Uterus (tissue), 4 donors: ENCODE data around the gene SLC36A4. TPM values are rescaled to one million over a fixed set of nuclear protein-coding genes. Genes with fewer than 3 reads are reported as not detected.

Source experiments
- DNase-seq, 2 donors: peaks; one replicate each; pipeline ENCODE4 v3.0.0-alpha.2; 2019 to 2020
- H3K27ac ChIP-seq, 2 donors: fragments of 200-600 bp; sonication (generic); 1 replicate in 1 of 2; 2 replicates in 1 of 2; pipeline ENCODE4 v1.5.1; 2016 to 2018
- H3K27me3 ChIP-seq, 2 donors: fragments of 200-600 bp; sonication (generic); one replicate each; pipeline ENCODE4 v1.5.1; 2018 to 2019; ENCODE audit warnings: control low read depth in 1 of 2
- H3K36me3 ChIP-seq, 2 donors: fragments of 200-600 bp; sonication (generic); one replicate each; pipeline ENCODE4 v1.5.1; 2019; ENCODE audit warnings: control low read depth in 1 of 2
- H3K4me1 ChIP-seq, 2 donors: fragments of 200-600 bp; sonication (generic); one replicate each; pipeline ENCODE4 v1.5.1; 2018 to 2019; ENCODE audit warnings: control low read depth in 1 of 2
- H3K4me3 ChIP-seq, 2 donors: fragments of 200-600 bp; sonication (generic); 1 replicate in 1 of 2; 2 replicates in 1 of 2; pipeline ENCODE4 v1.5.1; 2018 to 2019; ENCODE audit warnings: mild to moderate bottlenecking in 1 of 2
- H3K9me3 ChIP-seq, 2 donors: fragments of 200-600 bp; sonication (generic); one replicate each; pipeline ENCODE4 v1.5.1; 2019; ENCODE audit warnings: control low read depth in 1 of 2
- CTCF ChIP-seq, 4 experiments: fragments of 200-600 bp in 2 of 4; fragments of 450-650 bp in 2 of 4; sonication (generic) in 2 of 4; IDR thresholded peaks; one replicate each; pipeline ENCODE4 v1.5.1; 2016 to 2019; ENCODE audit warnings: antibody characterized with exemption in 4 of 4, mild to moderate bottlenecking in 2 of 4, moderate library complexity in 1 of 4
- POLR2A ChIP-seq, 2 donors: fragments of 450-650 bp; IDR thresholded peaks; one replicate each; pipeline ENCODE4 v1.6.1; 2016; ENCODE audit warnings: antibody characterized with exemption in 2 of 2, mild to moderate bottlenecking in 1 of 2, moderate library complexity in 1 of 2
- intact Hi-C: fragments of 100-400 bp; cut with DNase I; formaldehyde crosslinking; loops from one replicate; pipeline ENCODE4 v1.15.1; 2023; ENCODE audit warnings: low total_unique reads
- total RNA-seq, 4 donors: library from RNA; depleted of rRNA in 3 of 4; stranded (reverse); fragments of >200 nt in 3 of 4; gene quantifications; one replicate each; pipeline versions ENCODE4 v1.1.0 to v1.2.4, GENCODE V29; 2014 to 2023
- donor health status: DM: yes; HTN: yes; CAD: no.

SLC36A4 gene
- total RNA-seq, 4 donors from 2014 or later, result 24.5 to 49.4 (median 29.4) TPM

- intact Hi-C loops, result no loop called here
- TF ChIP-seq CTCF (IDR thresholded peaks at IDR 0.05) (no peak), POLR2A (IDR thresholded peaks at IDR 0.05) (no peak)
Observed at GRCh38 chr11:93194673-93195291, 3.0 kb downstream of the SLC36A4 start.

DNA sequence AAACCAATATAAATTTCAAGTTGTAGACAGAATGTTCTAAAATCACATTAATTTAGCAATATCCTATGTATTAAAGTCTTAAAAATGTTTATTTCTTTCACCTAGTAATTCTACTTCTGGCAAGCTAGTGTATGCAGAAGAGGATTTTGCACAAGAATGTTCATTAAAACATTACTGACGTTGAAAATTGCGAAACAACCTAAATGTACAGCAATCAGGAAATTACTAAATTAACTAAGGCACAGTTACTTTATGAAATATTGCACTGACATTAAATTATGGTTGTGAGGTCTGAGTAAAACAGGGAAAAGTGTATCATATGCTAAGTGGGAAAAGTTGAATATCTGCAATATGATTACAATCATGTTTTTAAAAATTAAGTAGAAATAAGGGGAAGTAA lies 4.1 kb downstream of the SLC36A4 start:
- intact Hi-C loops, result no loop called here
- H3K36me3 ChIP-seq, result no peaks in the 10 kb centered on the region
- DNase-seq, result no peak
- H3K4me3 ChIP-seq, result no peak overlapping the region
- no peaks in the 10 kb centered on the region for H3K9me3 ChIP-seq
- TF ChIP-seq CTCF (IDR thresholded peaks at IDR 0.05), result no peak
- no peak for TF ChIP-seq POLR2A (IDR thresholded peaks at IDR 0.05)
- no peak overlapping the region for H3K27ac ChIP-seq
- no peaks in the 10 kb centered on the region for H3K27me3 ChIP-seq
- no peaks in the 10 kb centered on the region for H3K4me1 ChIP-seq

More at GRCh38 chr11:93194673-93195291, 3.0 kb downstream of the SLC36A4 start:
- Histone ChIP-seq H3K9me3 (no peaks in the 10 kb centered on the region), H3K36me3 (no peaks in the 10 kb centered on the region), H3K4me3 (no peak overlapping the region), H3K4me1 (no peaks in the 10 kb centered on the region), H3K27ac (no peak overlapping the region), H3K27me3 (no peaks in the 10 kb centered on the region)
- no peak for DNase-seq

- H3K27me3 ChIP-seq, result no peaks in the 10 kb centered on the region
- no peaks in the 10 kb centered on the region for H3K36me3 ChIP-seq
- TF ChIP-seq CTCF (IDR thresholded peaks at IDR 0.05), result no peak
- no peak for TF ChIP-seq POLR2A (IDR thresholded peaks at IDR 0.05)
- peaks cover 0 to 4% of the 10 kb centered on the region in 2 donors for H3K9me3 ChIP-seq
- H3K4me1 ChIP-seq, result no peaks in the 10 kb centered on the region
- DNase-seq, result no peak
- intact Hi-C loops, result no loop called here
- H3K4me3 ChIP-seq, result no peak overlapping the region
- H3K27ac ChIP-seq, result no peak overlapping the region
Observed at GRCh38 chr11:93192163-93192562, 5.6 kb downstream of the SLC36A4 start.

DNA sequence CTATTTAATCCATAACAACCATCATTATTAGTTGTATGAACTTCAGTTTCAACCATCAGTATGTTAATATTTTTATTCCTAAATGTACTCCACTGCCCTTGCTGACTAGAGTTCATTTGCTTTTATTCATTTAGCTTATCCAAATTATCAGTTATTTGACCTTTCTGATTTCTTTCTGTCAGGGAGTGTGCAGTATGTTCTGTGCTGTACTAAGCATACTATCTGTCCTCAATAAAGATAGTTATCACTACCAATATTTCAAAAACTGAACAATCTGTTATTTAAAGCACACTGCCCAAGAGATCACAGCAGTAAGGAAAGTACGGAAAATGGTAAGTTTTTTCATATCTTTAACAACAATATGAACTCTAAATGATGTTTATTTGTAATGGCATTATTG lies 8.3 kb downstream of the SLC36A4 start:
- H3K27me3 ChIP-seq, result no peaks in the 10 kb centered on the region
- no peaks in the 10 kb centered on the region for H3K4me1 ChIP-seq
- no peak overlapping the region for H3K4me3 ChIP-seq
- DNase-seq, result no peak
- TF ChIP-seq CTCF (IDR thresholded peaks at IDR 0.05) (no peak), POLR2A (IDR thresholded peaks at IDR 0.05) (no peak)
- intact Hi-C loops, result no loop called here
- H3K36me3 ChIP-seq, result no peaks in the 10 kb centered on the region
- peaks cover 0 to 4% of the 10 kb centered on the region in 2 donors for H3K9me3 ChIP-seq
- H3K27ac ChIP-seq, result no peak overlapping the region

DNA sequence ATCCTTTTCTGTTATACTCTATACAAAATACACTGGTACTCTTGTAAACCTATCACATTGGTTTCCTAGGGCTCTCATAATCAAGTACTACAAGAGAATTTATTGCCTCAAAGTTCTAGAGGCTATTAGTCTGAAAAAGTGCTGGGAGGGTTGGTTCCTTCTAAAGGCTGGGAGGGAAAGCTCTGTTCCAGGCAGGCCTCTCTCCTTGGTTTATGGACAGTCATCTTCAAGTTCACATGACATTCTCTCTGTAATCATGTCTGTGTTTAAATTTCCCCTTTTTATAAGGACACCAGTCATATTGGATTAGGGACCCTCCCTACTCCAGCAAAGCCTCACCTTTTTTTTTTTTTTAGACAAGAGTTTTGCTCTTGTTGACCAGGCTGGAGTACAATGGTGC lies 9.1 kb downstream of the SLC36A4 start:
- intact Hi-C loops, result no loop called here
- no peaks in the 10 kb centered on the region for H3K36me3 ChIP-seq
- H3K4me3 ChIP-seq, result no peak overlapping the region
- H3K27ac ChIP-seq, result no peak overlapping the region
- DNase-seq, result no peak
- no peaks in the 10 kb centered on the region for H3K27me3 ChIP-seq
- no peaks in the 10 kb centered on the region for H3K4me1 ChIP-seq
- peaks cover 0 to 4% of the 10 kb centered on the region in 2 donors for H3K9me3 ChIP-seq
- TF ChIP-seq POLR2A (IDR thresholded peaks at IDR 0.05) (no peak), CTCF (IDR thresholded peaks at IDR 0.05) (no peak)
